GM18507 (cell line): ENCODE results near the gene TULP4.
"Not testable (repeated sequence)": the region's sequence is repeated elsewhere in the genome, so short reads cannot be mapped to it uniquely, and the experiment has no call there.

Source experiments
- DNase-seq: peaks from one replicate; pipeline ENCODE4 v3.0.0; 2011; ENCODE audit warnings: low read depth; ENCODE audit not compliant: insufficient read length; ENCODE audit errors: extremely low spot score
- FAIRE-seq: peaks from 2 replicates; lab custom pipeline; 2011; peaks lifted over from hg19 to GRCh38; lab: Jason Lieb, UNC

TULP4 gene

DNA sequence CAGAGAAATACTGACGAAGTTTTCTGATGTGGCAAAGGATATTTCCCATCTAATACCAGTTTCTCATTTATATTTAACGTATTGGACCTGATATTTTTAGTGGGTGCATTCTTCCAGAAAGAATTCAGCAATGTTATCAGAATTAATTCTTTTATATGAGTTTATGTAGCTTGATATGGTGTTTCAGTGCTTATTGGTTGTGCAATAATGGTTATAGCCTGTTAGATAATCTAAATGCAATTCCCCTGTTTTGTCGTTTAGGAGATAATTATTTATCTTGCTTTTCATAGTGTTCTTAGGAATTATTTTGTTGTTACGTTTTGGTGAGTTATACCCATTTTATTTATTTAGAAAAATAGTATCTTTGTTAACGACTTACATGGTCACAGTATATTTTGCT, 196.2 kb downstream of the TULP4 start:
- DNase-seq, result no peak
- FAIRE-seq, result no peak

DNA sequence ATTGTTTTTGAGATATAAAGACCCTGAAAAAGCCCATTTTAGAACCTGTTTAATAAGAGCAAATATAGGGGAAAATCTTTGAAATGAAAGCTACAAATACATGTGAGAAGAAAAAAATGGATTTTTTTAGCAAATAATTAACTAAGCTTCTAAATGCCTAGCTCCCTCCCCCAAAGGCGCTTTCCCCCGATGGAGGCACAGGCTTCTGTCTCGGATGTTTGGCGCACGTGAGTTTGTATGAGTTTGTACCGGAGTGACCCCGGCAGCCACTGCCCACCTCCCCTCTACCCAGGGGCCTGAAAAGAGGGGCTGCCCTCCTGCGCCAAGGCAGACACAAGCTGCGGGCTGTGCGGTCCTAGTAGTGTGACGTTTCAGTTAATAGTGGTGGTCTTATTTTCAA, 197.2 kb downstream of the TULP4 start:
- FAIRE-seq (no peak), DNase-seq (no peak)

DNA sequence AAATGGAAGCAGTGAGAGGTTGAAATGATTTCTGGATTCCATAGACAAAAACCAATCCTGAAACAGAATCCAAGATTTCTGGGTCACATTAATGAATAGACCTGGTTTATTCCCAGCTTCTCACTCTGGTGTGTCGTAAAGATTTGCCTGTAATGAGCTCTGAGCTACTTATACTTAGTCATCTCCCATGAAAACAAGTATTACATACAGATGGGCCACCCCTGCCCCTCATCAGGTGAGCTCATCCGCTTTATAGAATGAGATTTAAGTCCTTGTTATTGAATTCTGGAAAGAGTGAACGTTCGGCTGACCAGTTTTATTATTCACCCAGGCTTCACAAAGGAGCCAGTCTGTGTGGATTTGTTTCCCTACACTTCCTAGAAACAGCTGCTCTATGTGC, 200.5 kb downstream of the TULP4 start:
- DNase-seq (no peak), FAIRE-seq (no peak)

DNA sequence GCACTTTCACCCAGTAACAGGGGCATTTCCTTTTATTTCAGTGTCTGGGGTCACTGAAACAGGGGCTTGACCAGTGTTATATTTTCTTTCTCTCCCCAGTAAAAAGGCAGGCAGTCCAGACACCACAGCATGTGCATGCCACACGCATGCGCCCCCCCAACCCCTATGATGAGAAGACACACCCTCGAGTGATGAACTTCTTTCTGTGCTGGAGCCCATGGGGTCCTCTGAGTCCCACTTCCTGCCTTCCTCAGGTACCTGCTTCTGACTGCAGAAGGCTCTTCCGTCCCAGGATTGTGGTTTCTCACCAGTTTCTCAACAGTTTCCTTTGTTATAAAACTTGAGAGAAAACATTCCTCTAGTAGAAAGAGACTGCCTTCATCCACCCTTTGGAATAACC, 201.9 kb downstream of the TULP4 start:
- FAIRE-seq, result peak; percentile 59

DNA sequence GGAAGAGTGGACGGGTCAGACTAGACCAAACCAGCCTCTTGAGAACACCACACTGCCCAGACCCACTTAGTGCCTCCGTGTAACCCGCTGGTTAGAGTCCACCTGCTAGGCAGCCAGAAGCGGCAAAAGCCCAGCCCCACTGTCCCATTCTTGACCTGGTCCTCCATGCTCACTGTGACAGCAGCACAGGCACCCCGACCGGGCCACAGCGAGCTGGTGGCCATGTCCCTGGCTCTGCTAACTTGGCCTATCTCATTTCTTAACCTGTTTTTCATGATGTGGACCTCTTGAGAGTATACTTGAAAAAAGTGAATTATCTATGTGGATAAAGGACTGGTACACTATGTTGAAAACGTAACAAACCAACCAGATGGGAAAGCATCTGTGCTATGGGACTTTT, 202.7 kb downstream of the TULP4 start:
- FAIRE-seq (no peak), DNase-seq (no peak)

More for the DNA sequence above, 201.9 kb downstream of the TULP4 start:
- DNase-seq, result no peak

DNA sequence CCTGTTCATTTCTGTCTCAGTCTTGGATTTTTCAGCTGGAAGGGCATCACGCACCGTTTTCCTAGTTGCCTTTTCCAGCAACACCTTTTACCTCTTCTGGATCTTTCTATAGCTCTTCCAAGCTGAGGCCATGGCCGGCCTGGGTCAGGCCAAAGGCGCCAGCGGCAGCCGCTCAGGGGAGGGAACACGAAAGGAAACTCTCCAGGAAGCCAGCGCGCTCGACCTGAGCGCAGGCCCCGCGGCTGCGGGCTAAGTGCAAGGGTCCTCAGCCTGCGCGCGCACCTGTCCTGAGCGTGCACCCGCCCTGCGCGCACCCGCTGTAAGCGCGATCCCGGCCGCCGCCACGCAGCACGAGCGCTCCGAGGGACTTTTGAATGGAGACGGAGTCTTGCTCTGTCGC, 203.8 kb downstream of the TULP4 start:
- DNase-seq (no peak), FAIRE-seq (no peak)

DNA sequence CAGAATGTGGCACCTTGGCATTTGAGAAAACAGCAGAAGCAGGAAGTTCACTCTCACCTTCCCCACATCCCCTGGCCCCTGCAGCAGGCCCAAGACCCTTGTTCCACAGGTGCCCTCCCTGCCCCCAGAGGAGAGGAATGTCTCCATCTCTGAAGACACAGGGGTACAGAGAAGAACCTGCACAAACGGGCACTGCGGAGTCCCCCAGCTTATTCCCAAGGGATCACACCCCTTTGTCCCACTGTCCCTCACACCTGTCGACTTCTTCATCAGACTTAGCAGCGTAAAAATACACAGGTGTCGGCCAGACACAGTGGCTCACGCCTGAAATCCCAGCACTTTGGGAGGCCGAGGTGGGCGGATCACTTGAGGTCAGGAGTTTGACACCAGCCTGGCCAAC, 204.8 kb downstream of the TULP4 start:
- FAIRE-seq (no peak), DNase-seq (no peak)

DNA sequence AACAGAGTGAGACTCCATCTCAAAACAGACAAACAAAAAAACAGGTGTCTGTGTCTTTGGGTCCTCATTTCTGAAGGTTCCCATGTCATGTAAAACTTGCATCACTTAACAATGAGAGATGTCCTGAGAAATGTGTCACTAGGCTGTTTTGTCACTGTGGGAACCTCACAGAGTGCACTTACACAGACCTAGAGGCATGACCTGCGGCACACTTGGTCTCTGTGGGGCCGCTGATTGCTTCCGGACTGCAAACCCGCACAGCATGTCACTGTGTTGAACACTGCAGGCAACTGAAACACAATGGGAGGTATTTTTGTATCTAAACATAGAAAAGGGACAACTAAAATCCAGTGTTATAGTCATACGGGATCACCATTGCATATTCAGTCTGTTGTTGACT, 205.3 kb downstream of the TULP4 start:
- no peak for DNase-seq
- FAIRE-seq, result no peak

DNA sequence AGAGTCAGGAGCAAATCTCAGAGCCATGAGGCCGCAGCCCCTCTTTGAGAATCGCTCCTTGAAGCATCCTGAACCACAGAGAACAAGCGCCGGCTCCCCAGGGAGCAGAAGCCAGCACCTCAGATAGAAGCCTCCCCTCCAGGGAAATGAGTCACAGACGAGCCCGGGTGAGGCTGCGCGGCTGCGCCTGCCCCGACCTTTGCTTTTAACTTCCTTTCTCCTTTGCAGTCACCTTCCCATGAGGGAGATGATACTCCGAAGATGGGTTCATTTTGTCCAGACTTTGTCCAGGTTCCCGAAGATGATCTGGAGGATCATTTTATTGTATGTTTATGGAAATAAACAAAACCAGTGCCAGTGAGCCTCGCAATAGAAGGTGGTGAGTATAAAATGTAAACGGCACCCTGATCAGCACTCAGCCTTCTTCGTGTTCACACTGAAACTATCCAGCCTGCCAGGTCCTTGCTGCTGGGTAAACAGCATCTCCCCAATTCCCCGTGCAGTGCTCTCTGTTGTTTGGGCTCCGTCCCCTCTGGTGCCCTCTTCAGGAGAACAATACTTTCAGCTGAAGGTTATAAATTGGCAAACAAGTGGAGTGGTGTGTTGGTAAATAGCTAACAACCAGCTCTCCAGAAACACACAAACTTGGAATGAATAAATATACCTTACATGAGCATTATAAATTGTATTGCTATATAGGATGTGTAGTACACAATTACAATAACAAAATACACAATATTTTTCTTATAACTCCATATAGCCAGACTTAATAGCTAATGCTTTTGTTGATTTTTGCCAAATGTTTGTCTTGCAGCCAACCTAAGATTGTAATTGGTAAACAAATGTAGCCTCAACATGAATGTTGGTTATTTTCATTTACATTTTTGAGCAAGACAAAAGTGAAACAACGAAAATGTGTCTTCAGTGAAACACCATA, 206.2 kb downstream of the TULP4 start:
- DNase-seq (peak; percentile 56), FAIRE-seq (peak; percentile 95)

DNA sequence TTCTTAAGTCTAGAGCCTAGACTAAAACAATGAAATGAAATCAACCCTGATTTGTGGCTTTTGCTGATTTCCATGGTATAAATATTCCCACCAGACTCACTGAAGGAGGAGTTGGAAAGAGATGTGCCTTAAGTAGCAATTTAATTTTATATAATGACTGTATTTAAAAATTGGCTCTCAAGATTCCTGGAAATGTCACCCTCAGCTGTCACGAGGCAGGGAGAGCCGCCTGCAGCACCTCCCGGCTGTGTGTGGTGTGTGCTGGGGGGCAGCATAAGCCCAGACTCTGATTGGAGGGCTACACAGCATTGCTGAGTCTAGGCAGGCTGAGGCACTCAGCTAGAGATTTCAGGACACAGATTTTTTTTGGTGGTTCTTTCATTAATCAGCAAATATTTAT, 207.0 kb downstream of the TULP4 start:
- FAIRE-seq (no peak), DNase-seq (no peak)

DNA sequence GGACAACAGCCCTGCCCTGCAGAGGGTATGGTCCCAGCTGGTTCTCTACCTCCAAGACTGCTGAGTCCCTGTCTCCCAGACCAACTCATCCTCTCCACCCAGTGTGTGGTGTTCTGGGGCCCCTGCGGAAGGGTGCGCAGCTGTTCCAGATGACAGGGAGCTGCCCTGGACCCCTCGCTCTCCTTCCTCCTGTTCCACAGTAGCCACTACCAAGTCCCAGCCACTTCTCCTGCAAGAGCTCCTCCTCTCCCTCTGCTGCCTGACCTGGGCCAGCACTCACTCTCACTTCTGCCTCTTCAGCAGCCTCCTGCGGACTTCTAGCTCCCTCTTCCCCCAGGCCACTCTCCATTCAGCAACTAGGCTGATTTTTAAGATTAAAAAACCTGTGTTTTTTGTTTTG, 207.5 kb downstream of the TULP4 start:
- FAIRE-seq (no peak), DNase-seq (no peak)

DNA sequence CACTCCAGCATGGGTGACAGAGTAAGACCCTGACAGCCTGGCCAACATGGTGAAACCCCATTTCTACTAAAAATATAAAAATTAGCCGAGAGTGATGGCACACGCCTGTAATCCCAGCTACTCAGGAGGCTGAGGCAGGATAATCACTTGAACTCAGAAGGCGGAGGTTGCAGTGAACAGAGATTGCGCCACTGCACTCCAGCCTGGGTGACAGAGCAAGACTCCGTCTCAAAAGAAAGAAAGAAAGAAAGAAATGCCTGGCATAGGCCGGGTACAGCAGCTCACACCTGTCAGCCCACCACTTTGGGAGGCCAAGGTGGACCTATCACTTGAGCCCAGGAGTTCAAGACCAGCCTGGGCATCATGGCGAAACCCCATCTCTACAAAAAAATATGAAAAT, 208.7 kb downstream of the TULP4 start:
- FAIRE-seq, DNase-seq: not testable (repeated sequence)

DNA sequence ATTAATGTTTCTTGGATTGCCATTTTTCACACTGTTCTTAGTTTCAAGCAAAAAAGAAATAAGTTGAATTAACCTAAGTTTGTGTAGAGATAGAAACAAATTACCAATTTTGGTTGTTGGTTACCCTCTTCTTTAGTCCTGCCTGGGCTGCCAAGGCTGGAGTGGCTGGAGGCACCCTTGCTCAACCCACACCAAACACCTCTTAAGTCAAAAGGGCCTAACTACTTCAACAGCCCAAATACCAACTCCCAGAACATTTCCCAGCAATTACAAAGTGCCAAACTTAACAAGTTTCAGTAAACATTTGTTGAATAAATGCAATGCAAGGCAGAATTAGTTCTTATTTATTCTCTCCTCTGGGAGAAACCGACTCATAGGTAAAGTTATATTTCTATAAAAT, 209.5 kb downstream of the TULP4 start:
- DNase-seq, result no peak
- FAIRE-seq, result no peak

DNA sequence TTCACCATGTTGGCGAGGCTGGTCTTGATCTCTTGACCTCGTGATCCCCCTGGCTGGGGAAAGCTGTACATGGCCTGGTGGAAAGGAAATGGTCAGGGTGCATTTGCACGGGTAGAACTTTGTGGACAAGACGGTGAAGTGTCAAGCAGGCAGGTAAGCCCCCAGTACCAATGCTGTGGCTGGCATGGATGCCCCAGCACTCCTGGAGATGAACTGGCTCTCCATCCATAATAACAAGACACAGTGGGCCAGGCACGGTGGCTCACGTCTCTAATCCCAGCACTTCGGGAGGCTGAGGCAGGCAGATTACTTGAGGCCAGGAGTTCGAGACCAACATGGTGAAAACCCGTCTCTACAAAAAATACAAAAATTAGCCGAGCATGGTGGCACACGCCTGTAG, 210.4 kb downstream of the TULP4 start:
- FAIRE-seq (no peak), DNase-seq (no peak)

DNA sequence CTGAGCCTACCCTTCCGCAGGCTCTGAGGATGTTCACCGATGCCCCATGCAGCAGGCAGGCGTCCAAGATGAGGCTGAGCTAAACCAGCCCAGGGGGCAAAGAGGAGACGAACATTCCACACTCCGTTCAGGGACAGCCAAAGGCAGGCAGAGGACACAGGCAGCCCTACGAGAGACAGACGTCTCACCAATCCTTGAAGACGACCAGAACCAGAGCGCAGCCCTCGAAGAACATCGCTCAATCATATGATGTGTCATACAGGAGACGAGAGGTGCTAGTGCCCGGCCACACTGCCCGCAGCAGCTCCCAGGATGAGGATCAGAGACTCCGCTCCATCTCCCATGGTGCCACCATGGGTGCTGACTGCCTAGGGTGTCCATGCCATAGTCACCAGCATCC, 212.0 kb downstream of the TULP4 start:
- FAIRE-seq (no peak), DNase-seq (no peak)

DNA sequence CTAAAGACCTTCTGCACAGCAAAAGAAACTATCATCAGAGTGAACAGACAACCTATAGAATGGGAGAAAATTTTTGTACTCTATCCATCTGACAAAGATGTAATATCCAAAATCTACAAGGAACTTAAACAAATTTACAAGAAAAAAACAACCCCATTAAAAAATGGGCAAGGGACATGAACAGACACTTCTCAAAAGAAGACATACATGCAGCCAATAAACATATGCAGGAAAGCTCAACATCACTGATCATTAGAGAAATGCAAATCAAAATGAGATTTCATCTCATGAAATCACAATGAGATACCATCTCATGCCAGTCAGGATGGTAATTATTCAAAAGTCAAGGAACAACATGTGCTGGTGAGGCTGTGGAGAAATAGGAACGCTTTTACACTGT, 215.6 kb downstream of the TULP4 start:
- DNase-seq, FAIRE-seq: not testable (repeated sequence)

DNA sequence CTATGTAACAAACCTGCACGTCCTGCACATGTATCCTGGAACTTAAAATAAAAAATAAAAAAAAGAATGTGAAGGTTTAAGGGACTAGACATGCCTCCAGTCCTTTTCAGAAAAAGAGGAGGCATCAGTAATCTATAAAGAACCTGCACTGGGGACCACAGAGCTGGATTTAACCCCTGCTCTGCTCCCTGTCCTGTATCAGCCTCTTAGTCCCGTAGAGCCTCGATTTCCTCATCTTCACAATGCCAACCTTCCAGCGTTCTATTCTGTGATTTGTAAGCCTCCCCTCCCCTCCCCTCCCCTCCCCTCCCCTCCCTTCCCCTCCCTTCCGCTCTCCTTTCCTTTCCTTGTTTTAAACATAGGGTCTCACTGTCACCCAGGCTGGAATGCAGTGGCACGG, 216.6 kb downstream of the TULP4 start:
- no peak for FAIRE-seq

DNA sequence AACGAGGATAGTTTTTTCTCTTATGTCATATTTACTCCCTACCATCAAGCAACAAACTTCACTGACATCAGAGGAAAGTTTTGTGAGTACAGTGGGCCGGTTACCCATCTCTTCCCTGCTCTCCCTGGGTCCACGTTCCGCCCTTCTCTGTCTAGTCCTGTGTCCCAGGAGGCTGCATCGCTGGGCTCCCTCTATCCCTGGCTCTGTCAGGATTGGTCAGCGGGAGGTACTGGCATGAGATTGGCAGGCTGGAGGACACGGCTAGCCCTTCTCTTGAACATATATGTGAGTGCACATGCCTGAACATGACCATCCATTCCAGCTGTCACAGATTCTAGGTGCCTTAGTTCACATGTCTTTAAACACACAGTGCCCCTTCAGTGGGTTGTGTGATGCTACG, 217.4 kb downstream of the TULP4 start:
- DNase-seq, result no peak
- FAIRE-seq, result no peak

More for the DNA sequence above, 216.6 kb downstream of the TULP4 start:
- no peak for DNase-seq

DNA sequence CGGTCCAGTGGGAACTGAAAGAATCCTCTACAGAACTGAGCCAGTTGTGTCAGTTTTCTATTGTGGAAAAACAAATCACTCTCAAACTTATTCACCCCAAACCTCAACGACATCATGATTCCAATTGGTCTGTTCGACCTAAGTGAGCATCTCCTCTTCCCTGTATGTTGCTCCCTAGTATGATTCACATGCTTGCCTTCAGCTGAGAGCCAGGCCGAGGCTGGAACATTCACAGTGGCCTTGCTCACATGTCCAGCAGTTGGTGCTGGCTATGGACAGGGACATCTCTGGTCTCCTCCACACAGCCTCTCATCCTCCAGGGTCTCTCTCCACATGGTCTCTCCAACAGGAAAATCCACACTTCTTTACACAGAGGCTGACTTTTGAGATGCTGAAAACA, 219.3 kb downstream of the TULP4 start:
- no peak for DNase-seq
- FAIRE-seq, result no peak

DNA sequence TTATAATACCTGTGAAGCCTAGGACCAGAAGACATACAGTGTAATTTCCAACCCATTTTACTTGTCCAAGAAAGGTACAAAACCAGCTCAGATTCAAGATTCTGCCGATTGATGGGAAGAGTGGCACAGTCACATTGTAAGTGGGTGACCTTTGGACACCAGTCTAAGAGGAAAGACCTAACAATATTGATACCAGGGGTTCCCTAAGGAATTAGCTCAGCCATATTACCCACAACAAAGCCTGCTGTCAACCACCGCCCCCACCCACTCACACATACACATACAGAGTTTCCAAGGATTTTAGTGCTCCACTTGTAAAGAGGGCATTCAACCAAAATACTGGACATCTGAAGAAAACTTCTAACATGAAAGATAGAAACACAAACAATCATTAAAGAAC, 219.7 kb downstream of the TULP4 start:
- FAIRE-seq (no peak), DNase-seq (no peak)

DNA sequence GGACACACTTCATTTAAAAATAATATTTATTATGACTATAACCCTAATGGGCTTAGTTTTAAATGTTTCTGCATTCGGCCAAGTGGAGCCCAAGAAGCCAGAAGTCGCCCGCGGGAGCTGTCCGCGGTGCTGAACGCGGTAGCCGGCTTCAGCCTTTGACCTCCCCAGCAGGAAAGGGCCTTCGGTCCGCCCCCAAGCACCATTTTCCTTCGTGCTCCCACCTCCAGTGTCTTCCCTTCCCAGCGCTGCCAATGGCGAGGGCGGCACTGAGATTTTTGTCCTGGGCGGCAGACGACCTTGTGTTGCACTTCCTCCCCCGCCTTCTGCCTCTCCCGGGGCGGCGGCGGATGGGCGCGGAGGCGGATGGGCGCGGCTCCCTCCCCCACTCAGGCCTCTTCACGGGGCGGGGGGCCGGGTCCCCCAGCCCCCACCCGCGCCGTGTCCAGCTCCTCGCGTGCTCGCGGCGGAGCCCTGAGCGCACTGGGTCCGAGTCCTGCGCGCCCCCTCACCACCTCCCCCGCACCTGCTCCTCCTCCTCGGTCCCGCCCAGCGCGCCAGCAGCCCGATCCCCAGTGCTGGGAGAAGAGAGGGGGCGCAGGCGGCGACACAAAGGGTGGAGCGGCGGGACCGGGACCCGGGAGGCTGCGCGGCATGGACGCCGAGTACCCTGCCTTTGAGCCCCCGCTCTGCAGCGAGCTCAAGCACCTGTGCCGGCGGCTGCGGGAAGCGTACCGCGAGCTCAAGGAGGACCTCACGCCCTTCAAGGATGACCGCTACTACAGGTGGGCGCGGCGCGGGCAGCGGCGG, 224.0 kb downstream of the TULP4 start:
- DNase-seq (peak; percentile 51), FAIRE-seq (peak; percentile 41)
